Stimulated activated naive CD4-positive, alpha-beta T cell treated with Interleukin-2 at 50 U/mL for 16 hours (primary cell): Measurements from ENCODE around the gene LRRC18.

Experiments used
- DNase-seq: peaks from one replicate; lab custom pipeline; 2025; lab: John Stamatoyannopoulos, UW

Gene LRRC18

GRCh38 chr10:48939790-48940325 is at the start of gene LRRC18:
TSS of gene LRRC18 (minus strand) at chr10:48939840. CDS start at chr10:48914155, 25,685 bp downstream.
- DNase-seq, result no peak

- no peak for DNase-seq
Observed at GRCh38 chr10:48985621-48986158, 46.0 kb upstream of the LRRC18 start.

GRCh38 chr10:48983648-48984351 is 44.2 kb upstream of the LRRC18 start:
- no peak for DNase-seq

GRCh38 chr10:48982584-48982983 is 42.9 kb upstream of the LRRC18 start:
- DNase-seq, result no peak

GRCh38 chr10:48981310-48981907 is 41.8 kb upstream of the LRRC18 start:
- DNase-seq, result peak; percentile 20

GRCh38 chr10:48978318-48978717 is 38.7 kb upstream of the LRRC18 start:
- DNase-seq, result no peak

- DNase-seq, result no peak
Observed at GRCh38 chr10:48976196-48976595, 36.6 kb upstream of the LRRC18 start.

- no peak for DNase-seq
Observed at GRCh38 chr10:48974510-48975156, 35.0 kb upstream of the LRRC18 start.

GRCh38 chr10:48973065-48973464 is 33.4 kb upstream of the LRRC18 start:
- no peak for DNase-seq

GRCh38 chr10:48970654-48971053 is 31.0 kb upstream of the LRRC18 start:
- no peak for DNase-seq

- DNase-seq, result no peak
Observed at GRCh38 chr10:48970046-48970445, 30.4 kb upstream of the LRRC18 start.

GRCh38 chr10:48968036-48968435 is 28.4 kb upstream of the LRRC18 start:
- no peak for DNase-seq

- no peak for DNase-seq
Observed at GRCh38 chr10:48965460-48965859, 25.8 kb upstream of the LRRC18 start.

GRCh38 chr10:48964038-48964437 is 24.4 kb upstream of the LRRC18 start:
- no peak for DNase-seq

- no peak for DNase-seq
Observed at GRCh38 chr10:48958598-48959190, 19.1 kb upstream of the LRRC18 start.

GRCh38 chr10:48957361-48958151 is 17.9 kb upstream of the LRRC18 start:
- no peak for DNase-seq

GRCh38 chr10:48951707-48952106 is 12.1 kb upstream of the LRRC18 start:
- no peak for DNase-seq

- no peak for DNase-seq
Observed at GRCh38 chr10:48948470-48949037, 8.9 kb upstream of the LRRC18 start.

GRCh38 chr10:48947690-48948469 is 8.2 kb upstream of the LRRC18 start:
- DNase-seq, result no peak

- no peak for DNase-seq
Observed at GRCh38 chr10:48946891-48947500, 7.4 kb upstream of the LRRC18 start.
